ENCODE data around the gene SMYD3. TPM values are rescaled to one million over a fixed set of nuclear protein-coding genes. Genes with fewer than 3 reads are reported as not detected.

SMYD3 gene
- total and polyA plus RNA-seq, 2 donors (not counting 3 experiments of a cell fraction or from before 2014, with no cell fraction given), result 16.0 to 32.1 TPM

- TF ChIP-seq MYC (IDR thresholded peaks at IDR 0.05; ENCODE audit: low read depth, low read length), result no peak
- no peak for TF ChIP-seq JUN (IDR thresholded peaks at IDR 0.05; ENCODE audit: borderline replicate concordance, insufficient read depth, insufficient read length, low read depth)
- no peak for TF ChIP-seq EZH2 (IDR thresholded peaks at IDR 0.05; ENCODE audit: borderline replicate concordance, low read depth, low read length, severe bottlenecking)
- no peak for TF ChIP-seq POLR2AphosphoS5 (IDR thresholded peaks at IDR 0.05; ENCODE audit: insufficient read depth, low read depth, low read length)
- no peak for TF ChIP-seq GATA2 (IDR thresholded peaks at IDR 0.05; ENCODE audit: insufficient read depth, insufficient read length, low read depth, low read length)
- TF ChIP-seq POLR2A (IDR thresholded peaks at IDR 0.05; ENCODE audit: low read depth, low read length), result no peak
- no peak for TF ChIP-seq MAX (IDR thresholded peaks at IDR 0.05; ENCODE audit: insufficient read depth, insufficient read length)
- no peak for TF ChIP-seq CTCF (IDR thresholded peaks at IDR 0.05; ENCODE audit: extremely low read depth in 1 of 2, insufficient read depth in 1 of 2, low read depth in 1 of 2, low read length in 2 of 2)
- TF ChIP-seq FOS (IDR thresholded peaks at IDR 0.05; ENCODE audit: borderline replicate concordance, insufficient read depth, low read length), result no peak
- Histone ChIP-seq H3K36me3 (ENCODE audit: control insufficient read depth in 2 of 2, extremely low read depth in 1 of 2, insufficient read depth in 2 of 2, low read length in 2 of 2) (no peaks in the 10 kb centered on the region), H3K4me1 (ENCODE audit: control insufficient read depth, extremely low read depth, insufficient read depth, low read length) (no peaks in the 10 kb centered on the region), H3K27me3 (ENCODE audit: control insufficient read depth in 2 of 2, insufficient read depth in 2 of 2, low read length in 2 of 2) (no peaks in the 10 kb centered on the region), H3K9me1 (replicated peaks; ENCODE audit: control insufficient read depth, extremely low read depth, insufficient read depth, low read length) (no peaks in the 10 kb centered on the region), H2AFZ (ENCODE audit: low read depth, low read length) (no peak overlapping the region), H3K9ac (replicated peaks; ENCODE audit: extremely low read depth, insufficient read depth, low read length) (no peak overlapping the region), H3K79me2 (ENCODE audit: control insufficient read depth, insufficient read depth, low read length) (no peaks in the 10 kb centered on the region), H3K27ac (ENCODE audit: insufficient read depth, low read depth, low read length) (no peak overlapping the region), H3K4me2 (ENCODE audit: insufficient read depth, low read length) (no peak overlapping the region), H4K20me1 (replicated peaks; ENCODE audit: control insufficient read depth, extremely low read depth, insufficient read depth, low read length) (no peaks in the 10 kb centered on the region), H3K9me3 (replicated peaks; ENCODE audit: control insufficient read depth, insufficient read depth, low read length) (no peaks in the 10 kb centered on the region), H3K4me3 (replicated peaks in 1 of 3; ENCODE audit: insufficient read depth in 1 of 3, low read depth in 1 of 3, low read length in 3 of 3) (no peak overlapping the region)
- FAIRE-seq, result no peak
- ChIA-PET CTCF (interaction anchor here (1.2 to 1.4 kb wide), 2 partner anchors 12 to 14 kb away, joined by 5 to 6 read pairs; no protein-coding TSS in a partner anchor), POLR2A (no interaction called here)
- no peak for DNase-seq (ENCODE audit: low read depth, low spot score)
- dilution Hi-C loops (cut with MboI; ENCODE audit: extremely low pct_ligation_motif_present, low sequenced_read_pairs) (no loop called here), intact Hi-C loops (cut with micrococcal nuclease) (no loop called here)
- BruUV-seq (replicated peaks), result no TSS peak
Measured at GRCh38 chr1:246471688-246472087, 35.4 kb downstream of the SMYD3 start.
